Measurements from ENCODE around the gene SLC2A10.

SLC2A10 gene

GRCh38 chr20:46784436-46785127 lies 75.1 kb downstream of the SLC2A10 start:
- H3K4me3 ChIP-seq (ENCODE audit: low read depth, low read length), result no peak overlapping the region
- TF ChIP-seq CTCF (IDR thresholded peaks at IDR 0.05; ENCODE audit: borderline replicate concordance, insufficient read depth, low read depth, low read length), result no peak
